ENCODE data around the gene PAX9.

Gene PAX9

DNA sequence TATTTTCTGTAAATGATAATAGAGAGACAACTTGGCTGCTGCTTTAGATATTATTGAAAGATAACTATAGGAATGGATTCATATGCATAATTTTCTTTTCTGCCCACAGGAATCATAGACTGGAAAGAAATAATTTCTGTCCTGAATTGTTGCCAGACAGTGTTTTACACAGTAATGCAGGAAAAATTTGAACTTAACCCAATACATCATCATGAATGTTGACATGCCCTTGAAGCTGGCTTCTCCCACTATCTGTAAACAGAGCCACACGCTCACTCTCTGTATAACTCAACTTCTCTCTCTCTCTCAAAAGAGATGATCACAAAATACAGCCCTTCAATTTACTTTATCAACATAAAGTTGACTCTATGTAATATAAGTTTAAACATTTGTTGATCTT is 56.6 kb downstream of the PAX9 start:
- TF ChIP-seq GATA2 (IDR thresholded peaks at IDR 0.05; ENCODE audit: low read depth, low read length) = no peak
- no peak for TF ChIP-seq GATA3 (IDR thresholded peaks at IDR 0.05; ENCODE audit: low read depth, low read length)

DNA sequence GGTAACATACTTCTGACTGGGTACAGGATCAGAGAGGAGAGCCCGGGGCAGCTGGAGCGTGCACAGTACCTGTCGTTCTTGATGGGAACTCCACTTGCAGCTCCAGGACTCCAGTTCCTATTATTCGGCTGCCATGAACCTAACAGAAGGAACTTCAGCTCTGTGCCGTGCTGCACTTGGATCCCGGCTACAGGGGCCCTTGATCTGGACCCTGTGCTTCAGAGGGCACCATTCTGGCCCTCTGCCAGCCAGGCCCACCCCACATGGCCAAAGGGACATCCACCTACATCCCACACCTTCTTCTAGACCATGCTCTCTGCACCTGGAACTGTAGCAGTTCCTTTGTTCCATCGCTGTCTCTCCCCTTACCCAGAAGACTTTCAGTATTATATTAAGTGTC is 58.2 kb downstream of the PAX9 start:
- TF ChIP-seq GATA2 (IDR thresholded peaks at IDR 0.05; ENCODE audit: low read depth, low read length) = no peak
- no peak for TF ChIP-seq GATA3 (IDR thresholded peaks at IDR 0.05; ENCODE audit: low read depth, low read length)

DNA sequence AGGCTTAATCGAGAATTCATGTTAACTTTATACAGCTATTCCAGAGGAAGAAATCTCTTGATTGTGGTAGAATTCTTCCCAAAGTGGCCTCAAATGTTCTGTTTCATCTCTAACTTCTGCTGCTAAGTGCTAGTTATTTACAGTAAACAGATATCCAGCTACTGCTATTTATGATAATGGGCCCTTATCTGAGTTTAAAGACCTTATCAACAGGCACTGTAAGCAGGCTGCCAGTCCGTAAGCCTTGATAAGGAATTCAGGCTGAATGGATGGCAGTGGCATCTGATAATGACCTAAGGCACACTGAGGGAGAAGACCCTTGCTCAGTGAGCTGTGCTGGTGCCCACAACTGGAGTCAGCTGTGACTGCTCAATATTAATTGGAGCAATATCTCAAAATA is 59.0 kb downstream of the PAX9 start:
- TF ChIP-seq GATA3 (IDR thresholded peaks at IDR 0.05; ENCODE audit: low read depth, low read length) = no peak

DNA sequence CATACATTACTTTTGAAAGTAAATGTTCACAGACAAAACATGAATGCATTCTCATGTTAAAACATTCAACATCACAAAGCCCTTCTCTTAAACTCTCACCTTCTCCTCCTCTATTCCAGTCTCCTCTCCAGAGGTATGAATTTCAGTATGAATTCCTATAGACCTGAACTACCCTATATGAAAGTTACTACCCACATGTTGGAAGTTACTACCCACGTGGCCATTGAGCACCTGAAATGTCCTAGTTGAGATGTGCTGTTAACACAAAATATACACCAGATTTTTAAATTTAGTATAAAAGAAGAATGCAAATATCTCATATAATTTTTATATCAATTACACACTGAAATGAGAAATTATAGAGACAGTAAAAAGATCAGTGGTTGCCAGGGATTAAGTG is 60.2 kb downstream of the PAX9 start:
- no peak for TF ChIP-seq GATA2 (IDR thresholded peaks at IDR 0.05; ENCODE audit: low read depth, low read length)
- TF ChIP-seq GATA3 (IDR thresholded peaks at IDR 0.05; ENCODE audit: low read depth, low read length) = no peak

DNA sequence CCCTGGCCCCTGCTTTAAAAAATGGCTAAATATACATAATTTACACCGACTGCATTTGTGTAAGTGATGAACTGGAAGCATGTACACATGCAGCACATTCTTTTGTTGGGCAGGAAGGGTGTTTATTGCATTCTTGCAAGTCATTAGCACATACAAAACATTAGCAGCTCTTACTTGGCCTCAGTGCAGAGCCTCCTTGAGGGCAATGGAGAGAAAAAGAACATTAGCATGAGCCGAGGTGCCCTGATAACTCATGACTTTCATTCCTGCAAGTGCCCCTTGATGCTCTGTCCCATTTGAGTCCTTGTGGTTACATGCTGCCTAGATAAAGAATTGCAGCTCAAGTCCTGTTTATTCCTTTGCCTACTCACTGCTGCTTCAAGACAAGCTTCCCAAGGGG is 61.9 kb downstream of the PAX9 start:
- TF ChIP-seq GATA2 (IDR thresholded peaks at IDR 0.05; ENCODE audit: low read depth, low read length) (no peak), GATA3 (IDR thresholded peaks at IDR 0.05; ENCODE audit: low read depth, low read length) (no peak)

DNA sequence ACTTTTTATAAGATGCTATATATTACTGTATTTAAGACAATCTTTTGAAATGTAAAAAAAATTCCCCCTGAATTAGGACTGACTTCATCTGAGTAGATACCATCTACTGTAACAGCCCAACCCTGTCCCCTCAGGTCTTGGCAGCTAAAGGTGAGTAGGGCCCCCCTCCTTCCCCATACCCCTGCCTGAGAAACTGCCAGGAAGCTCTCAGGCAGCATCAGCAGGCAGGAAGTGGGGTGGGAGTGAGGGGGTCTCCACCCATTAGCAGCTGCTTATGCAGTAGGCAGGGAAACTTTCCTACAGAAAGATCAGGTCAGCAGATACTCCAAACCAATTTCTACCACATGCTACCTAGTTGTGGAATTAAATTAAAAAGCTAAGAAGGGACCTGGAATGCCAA is 62.5 kb downstream of the PAX9 start:
- TF ChIP-seq GATA3 (IDR thresholded peaks at IDR 0.05; ENCODE audit: low read depth, low read length) (no peak), GATA2 (IDR thresholded peaks at IDR 0.05; ENCODE audit: low read depth, low read length) (no peak)

DNA sequence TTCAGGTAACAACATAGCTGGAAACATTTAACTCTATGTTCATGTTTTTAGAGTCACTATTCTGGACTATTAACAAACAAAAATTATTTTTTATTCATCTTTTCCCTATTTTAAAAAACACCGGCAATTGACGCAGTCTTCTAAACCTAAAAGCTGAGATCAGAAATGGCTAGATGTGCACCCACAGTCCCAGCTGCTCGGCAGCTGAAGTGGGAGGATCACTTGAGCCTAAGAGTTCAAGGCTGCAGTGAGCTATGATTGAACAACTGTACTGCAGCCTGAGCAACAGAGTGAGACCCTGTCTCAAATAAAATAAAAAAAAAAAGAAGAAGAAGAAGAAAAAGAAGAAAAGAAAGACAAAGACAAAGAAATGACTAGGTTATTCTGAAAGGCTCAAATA is 64.5 kb downstream of the PAX9 start:
- TF ChIP-seq GATA2 (IDR thresholded peaks at IDR 0.05; ENCODE audit: low read depth, low read length) (no peak), GATA3 (IDR thresholded peaks at IDR 0.05; ENCODE audit: low read depth, low read length) (no peak)

Data from SH-SY5Y (cell line).